DMS114 treated with DMSO at 0.1 percent for 48 hours (cell line): ENCODE results near the gene PTPRK.

Source experiments
- DNase-seq: peaks from one replicate; lab custom pipeline; 2025; ENCODE audit not compliant: unreplicated experiment; lab: John Stamatoyannopoulos, UW

PTPRK gene

GRCh38 chr6:127976111-127976510, 544.3 kb downstream of the PTPRK start:
- DNase-seq, result no peak

GRCh38 chr6:127972815-127973214, 547.6 kb downstream of the PTPRK start:
- no peak for DNase-seq

- DNase-seq, result no peak
Observed at GRCh38 chr6:127971945-127972391, 548.4 kb downstream of the PTPRK start.

- no peak for DNase-seq
Observed at GRCh38 chr6:127971386-127971785, 549.0 kb downstream of the PTPRK start.

GRCh38 chr6:127969701-127970100, 550.7 kb downstream of the PTPRK start:
- DNase-seq, result no peak

GRCh38 chr6:127968394-127968793, 552.0 kb downstream of the PTPRK start:
- no peak for DNase-seq

- DNase-seq, result no peak
Observed at GRCh38 chr6:127967708-127968107, 552.7 kb downstream of the PTPRK start.

- no peak for DNase-seq
Observed at GRCh38 chr6:127966616-127967015, 553.8 kb downstream of the PTPRK start.

GRCh38 chr6:127963495-127963894, 556.9 kb downstream of the PTPRK start:
- no peak for DNase-seq

- DNase-seq, result no peak
Observed at GRCh38 chr6:127959869-127960268, 560.5 kb downstream of the PTPRK start.

- DNase-seq, result no peak
Observed at GRCh38 chr6:127956956-127957355, 563.4 kb downstream of the PTPRK start.

- DNase-seq, result no peak
Observed at GRCh38 chr6:127956260-127956888, 564.0 kb downstream of the PTPRK start.

- DNase-seq, result no peak
Observed at GRCh38 chr6:127954082-127954481, 566.3 kb downstream of the PTPRK start.

GRCh38 chr6:127952831-127953230, 567.6 kb downstream of the PTPRK start:
- DNase-seq, result no peak

- DNase-seq, result no peak
Observed at GRCh38 chr6:127952176-127952575, 568.2 kb downstream of the PTPRK start.

GRCh38 chr6:127951172-127951917, 569.1 kb downstream of the PTPRK start:
- no peak for DNase-seq

GRCh38 chr6:127950566-127951145, 569.7 kb downstream of the PTPRK start:
- DNase-seq, result no peak

- DNase-seq, result no peak
Observed at GRCh38 chr6:127949251-127949650, 571.1 kb downstream of the PTPRK start.

GRCh38 chr6:127946388-127946787, 574.0 kb downstream of the PTPRK start:
- DNase-seq, result no peak

GRCh38 chr6:127945434-127946097, 574.8 kb downstream of the PTPRK start:
- no peak for DNase-seq

- DNase-seq, result no peak
Observed at GRCh38 chr6:127941228-127941627, 579.2 kb downstream of the PTPRK start.
